NK-92 (cell line): ENCODE data around the gene FFAR4.
"Not testable (repeated sequence)": the region's sequence is repeated elsewhere in the genome, so short reads cannot be mapped to it uniquely, and the experiment has no call there.

ENCODE experiments used
- DNase-seq: peaks from one replicate; lab custom pipeline; 2025; ENCODE audit not compliant: unreplicated experiment; lab: John Stamatoyannopoulos, UW

The FFAR4 gene

DNA sequence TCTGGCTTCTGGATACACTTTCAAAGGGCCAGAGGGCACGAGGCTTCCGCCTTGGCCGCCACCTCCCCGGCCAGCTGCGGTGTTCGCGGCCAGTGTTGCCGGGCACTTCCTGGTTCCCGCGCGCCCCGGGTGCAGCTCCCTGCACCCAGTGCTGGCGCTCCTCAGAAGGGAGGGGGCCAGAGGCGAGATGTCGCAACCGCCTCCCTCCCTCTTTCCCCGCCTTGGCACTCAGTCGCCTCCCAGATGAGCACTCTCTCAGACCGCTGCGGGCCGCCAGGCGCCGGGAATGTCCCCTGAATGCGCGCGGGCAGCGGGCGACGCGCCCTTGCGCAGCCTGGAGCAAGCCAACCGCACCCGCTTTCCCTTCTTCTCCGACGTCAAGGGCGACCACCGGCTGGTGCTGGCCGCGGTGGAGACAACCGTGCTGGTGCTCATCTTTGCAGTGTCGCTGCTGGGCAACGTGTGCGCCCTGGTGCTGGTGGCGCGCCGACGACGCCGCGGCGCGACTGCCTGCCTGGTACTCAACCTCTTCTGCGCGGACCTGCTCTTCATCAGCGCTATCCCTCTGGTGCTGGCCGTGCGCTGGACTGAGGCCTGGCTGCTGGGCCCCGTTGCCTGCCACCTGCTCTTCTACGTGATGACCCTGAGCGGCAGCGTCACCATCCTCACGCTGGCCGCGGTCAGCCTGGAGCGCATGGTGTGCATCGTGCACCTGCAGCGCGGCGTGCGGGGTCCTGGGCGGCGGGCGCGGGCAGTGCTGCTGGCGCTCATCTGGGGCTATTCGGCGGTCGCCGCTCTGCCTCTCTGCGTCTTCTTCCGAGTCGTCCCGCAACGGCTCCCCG, at the start of gene FFAR4:
Gene FFAR4 (plus strand): TSS at position 231 of the 842 bp plus-strand sequence. CDS start 56 bp downstream, at position 287.
- no peak for DNase-seq

DNA sequence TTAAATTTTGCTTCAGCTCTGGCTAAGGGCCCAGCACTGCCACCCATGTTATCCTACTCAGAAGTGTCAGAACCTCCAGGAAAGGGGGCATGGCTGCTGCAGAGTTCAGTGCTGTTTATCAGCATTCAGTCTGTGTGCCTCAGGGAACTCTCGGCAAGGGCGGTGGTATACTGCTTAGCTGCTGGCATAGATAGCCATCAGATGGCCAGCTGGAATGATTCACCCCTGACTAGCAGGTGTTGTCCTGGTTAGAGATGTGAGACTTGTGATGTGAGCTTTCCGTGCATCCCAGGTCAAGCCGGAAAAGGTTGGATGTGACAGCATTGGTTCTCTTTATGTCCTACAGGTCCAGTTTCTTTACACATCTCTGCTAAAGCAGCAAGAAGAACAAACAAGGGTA, 47.9 kb upstream of the FFAR4 start:
- DNase-seq, result no peak

DNA sequence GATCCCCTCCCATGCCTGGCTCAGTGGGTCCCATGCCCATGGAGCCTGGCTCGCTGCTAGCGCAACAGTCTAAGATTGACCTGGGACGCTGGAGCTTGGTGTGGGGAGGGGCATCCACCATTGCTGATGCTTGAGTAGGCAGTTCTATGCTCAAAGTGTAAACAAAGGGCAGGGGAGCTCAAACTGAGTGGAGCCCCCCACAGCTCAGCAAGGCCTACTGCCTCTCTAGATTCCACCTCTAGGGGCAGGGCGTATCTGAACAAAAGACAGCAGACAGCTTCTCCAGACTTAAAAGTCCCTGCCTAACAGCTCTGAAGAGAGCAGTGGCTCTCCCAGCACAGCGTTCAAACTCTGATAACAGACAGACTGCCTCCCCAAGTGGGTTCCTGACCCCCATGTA, 31.2 kb upstream of the FFAR4 start:
- no peak for DNase-seq

DNA sequence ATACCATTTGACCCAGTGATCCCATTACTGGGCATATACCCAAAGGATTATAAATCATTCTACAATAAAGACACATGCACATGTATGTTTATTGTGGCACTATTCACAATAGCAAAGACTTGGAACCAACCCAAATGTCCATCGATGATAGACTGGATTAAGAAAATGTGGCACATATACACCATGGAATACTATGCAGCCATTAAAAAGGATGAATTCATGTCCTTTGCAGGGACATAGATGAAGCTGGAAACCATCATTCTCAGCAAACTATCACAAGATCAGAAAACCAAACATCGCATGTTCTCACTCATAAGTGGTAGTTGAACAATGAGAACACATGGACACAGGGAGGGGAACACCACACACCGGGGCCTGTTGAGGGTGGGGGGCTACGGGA, 25.6 kb upstream of the FFAR4 start:
- DNase-seq, result not testable (repeated sequence)

DNA sequence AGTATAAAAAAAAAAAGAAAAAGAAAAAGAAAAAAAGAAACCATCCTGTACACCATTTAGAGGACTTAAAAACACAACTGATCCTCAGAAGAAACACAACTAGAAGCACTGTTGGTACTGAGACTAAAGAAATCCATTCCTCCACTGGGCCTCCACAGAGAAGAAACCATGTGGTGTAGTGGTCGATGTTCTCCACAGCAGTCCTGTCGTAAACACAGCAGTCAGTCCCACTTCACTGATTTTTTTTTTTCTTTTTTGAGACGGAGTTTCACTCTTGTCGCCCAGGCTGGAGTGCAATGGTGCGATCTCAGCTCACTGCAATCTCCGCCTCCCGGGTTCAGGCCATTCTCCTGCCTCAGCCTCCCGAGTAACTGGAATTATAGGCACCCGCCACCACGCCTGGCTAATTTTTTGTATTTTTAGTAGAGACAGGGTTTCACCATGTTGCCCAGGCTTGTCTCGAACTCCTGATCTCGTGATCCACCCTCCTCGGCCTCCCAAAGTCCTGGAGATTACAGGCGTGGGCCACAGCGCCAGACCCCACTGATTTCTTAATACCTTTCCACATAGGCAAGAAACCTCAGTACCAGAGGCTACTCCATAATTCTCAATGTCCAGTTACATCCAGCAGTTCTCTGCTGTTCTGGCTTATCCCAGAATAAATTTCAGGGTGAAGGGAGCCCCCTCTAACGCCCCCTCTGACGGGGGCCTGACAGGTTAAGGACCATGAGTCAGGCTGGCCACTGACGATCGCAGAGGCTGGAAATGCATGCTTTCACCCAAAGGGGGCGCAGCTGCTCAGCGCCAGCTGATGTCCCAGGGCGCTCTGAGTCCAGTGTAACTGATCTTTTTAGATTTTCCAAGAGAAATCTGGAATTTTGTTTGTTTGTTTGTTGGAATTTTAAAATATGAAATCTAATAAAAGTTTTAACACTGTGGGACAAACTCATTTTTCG, 24.8 kb upstream of the FFAR4 start:
- no peak for DNase-seq

DNA sequence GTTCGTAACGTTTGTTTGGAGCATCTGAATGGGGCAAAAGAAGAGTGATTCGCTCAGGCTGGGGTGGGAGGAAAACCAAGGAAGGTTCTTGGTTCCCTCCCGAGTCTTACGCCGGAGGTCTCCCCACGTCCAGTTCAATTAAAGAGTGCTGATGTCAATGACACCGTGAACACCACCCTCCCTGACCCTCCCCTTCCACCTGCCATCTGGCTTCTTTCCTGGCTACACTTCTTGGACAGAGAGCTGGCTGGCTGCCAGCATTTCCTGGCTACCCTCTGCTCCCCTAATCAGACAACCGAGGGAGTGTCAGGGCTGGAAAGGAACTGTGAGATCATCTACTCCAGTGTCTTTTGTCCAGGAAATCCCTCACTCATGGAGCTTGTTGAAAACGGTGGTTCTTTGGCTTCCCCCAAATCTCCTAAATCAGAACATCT, 24.1 kb upstream of the FFAR4 start:
- DNase-seq, result no peak

DNA sequence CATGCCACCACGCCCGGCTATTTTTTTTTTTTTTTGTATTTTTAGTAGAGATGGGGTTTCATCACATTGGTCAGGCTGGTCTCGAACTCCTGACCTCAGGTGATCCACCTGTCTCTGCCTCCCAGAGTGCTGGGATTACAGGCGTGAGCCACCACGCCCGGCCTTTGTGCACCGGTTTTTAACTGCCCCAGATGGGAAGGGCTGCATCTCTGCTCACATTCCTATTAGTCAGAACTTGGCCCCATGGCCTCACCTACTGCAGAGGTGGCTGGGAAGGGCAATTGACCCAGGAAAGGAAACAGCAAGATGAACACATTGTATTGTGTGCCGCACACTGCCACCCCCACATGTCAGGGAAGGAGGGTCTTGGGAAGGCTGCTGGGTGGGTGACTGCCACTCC, 19.5 kb upstream of the FFAR4 start:
- DNase-seq, result not testable (repeated sequence)

DNA sequence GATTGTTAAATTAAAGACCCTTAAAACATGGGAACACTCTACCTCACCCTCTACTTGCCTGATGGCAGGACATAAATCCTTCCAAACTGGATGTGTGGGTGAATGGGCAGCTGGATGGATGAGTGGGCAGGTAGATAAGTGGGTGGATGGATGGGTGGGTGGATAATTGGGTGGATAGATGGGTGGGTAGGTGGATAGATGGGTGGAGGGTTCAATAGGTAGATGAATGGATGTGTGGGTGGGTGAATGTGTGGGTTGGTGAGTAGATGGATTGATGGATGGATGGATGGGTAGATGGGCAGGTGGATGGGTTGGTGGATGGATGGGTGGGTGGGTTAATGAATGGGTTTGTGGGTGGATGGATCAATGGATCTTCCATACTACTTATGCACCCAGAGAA, 18.9 kb upstream of the FFAR4 start:
- DNase-seq, result no peak

DNA sequence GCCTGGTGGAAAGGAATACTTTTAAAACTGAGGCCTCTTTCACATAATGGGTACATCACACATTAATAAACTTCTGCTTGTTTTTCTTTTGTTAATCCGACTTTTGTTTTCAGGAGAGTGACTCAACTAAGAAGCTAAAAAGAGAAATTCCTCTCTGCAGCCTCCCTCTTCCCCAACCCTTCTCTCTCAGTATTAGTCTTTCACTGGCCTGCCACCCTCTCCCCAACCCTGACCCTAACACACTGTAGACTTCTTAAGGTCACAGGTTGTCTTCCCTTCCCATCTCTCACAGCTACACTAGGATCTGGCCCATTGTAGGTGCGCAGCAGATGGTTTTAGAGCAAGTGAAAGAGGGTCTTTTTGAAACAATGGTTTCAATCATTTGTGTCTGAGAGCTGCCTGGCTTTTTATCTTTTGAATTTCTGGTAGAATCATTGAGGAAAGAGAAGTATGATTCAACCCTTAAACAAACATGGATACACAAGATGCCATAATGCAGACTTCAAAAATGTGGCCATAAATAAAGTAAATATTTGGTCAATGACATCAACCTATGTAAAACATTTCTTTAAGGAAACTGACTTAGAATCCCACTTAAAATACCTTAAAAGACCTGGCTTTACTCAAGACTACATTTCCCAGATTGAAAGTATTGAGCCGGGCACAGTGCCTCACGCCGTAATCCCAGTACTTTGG, 17.9 kb upstream of the FFAR4 start:
- DNase-seq, result no peak

DNA sequence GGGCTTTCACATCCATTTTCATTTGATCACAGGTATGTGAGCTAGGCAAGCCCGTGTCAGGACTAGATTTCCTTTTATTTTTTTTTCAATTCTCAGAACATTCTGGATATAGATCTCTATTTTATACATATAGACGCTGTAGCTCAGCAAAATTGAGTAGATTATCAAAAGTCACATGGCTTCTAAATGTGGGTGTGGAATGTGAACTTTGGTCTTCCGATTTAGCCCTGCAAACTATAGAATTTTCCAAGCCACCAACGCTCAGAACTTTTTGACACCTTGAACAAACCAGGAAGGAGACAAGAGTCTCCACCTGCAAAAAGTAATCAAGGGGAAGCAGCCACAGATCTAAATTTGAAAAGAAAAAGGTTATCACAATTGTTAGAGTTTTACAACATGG, 15.9 kb upstream of the FFAR4 start:
- no peak for DNase-seq

DNA sequence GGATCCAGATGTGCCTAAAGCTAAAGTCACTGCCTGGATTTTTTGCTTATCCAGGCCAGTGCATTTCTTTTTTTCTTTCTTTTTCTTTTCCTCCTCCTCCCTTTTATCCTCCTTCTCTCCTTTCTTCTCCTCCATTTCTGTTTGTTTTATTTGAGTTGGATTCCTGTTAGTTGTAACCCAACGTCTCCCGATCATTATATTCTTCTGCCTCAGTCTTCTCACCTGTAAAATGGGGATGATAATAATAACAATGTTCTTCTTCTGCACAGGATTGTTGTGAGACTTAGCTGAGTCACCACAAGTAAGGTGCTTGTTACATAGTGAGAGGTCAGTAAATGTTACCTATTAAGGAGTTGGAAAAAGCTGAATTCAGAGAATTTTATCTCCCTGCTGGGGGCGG, 13.7 kb upstream of the FFAR4 start:
- DNase-seq, result no peak

DNA sequence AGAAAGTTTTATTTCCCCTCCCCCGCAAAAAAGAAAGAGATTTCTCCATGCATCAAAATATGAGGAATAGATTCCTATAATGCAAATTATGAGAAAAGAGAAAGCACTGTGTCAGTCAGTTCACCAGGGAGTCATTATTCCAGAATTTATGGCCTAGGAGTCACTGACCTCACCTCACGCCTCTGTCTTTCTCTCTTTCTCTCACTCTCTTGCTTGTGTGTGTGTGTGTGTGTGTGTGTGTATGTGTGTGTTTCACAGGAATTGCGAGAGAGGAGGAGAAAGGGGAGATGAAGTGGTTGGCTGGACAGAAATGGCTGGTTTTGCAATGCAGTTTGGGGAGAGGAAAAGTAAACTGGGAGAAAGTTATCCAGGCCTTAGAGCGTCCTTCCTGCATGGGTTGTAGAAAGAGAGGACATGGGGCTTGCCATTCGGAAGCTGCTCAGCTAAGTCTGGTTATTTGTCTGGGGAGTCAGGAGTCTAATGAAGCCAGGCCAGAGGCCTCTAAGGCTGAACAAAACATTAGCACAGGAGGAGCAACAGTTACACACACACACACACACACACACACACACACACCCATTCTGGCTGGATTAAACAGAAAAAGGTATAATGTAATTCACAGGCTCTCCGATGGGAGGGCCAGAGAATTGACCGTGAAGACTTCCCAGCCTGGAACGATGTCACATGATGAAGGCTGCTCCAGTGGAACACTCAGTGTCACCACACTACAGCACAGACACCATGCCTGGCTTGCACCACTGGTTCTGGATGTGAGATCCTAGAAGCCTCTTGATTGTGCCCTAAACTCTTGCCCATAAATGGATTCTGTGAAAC, 12.8 kb upstream of the FFAR4 start:
- DNase-seq, result no peak

DNA sequence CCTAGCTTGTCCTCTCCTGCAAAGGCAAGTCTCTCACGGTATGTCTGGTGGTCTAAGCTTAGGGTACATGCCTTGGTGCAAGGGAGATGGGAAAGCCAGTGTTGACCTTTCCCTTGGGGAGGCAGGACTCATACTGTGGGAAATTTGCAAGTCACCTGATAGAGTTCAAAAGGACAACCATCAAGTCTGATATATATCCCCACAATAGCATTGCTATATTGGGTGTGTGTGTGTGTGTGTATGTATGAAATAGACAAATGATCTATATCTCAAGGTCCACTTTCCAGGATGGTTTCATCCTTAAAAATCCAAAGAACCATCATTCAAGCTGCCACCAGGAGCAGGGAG, 12.2 kb upstream of the FFAR4 start:
- DNase-seq, result no peak

DNA sequence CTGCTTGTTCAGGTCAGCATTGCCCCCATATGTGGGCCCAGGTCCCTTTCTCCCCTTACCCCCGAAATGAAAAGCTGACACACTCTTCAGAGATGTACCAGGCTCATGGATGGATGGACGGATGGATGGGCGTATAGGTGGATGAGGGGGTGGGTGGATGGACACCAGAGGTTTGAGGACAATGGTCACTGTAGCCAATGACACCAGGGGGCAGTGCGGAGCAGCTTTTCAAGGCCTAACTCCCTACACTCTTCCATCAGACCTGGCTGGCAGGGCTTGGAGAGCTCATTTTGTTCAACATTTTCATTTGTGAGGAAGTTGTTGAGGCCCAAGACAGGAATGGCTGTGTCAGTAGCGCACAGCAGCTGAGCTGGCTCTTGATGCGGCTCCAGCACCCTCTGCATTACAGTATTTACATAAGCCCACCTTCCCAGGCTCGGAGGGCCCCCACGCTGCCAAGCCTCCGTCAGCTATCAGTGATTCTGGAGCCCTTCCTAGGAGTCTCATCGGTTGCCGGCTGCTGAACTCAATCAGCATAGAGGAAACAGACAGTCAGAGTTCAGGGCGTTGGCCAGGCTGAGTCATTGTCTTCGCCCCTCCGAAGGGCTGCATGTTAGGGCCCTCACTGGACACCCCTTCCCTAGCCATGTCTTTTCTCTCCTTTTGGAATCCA, 11.6 kb upstream of the FFAR4 start:
- DNase-seq, result no peak

DNA sequence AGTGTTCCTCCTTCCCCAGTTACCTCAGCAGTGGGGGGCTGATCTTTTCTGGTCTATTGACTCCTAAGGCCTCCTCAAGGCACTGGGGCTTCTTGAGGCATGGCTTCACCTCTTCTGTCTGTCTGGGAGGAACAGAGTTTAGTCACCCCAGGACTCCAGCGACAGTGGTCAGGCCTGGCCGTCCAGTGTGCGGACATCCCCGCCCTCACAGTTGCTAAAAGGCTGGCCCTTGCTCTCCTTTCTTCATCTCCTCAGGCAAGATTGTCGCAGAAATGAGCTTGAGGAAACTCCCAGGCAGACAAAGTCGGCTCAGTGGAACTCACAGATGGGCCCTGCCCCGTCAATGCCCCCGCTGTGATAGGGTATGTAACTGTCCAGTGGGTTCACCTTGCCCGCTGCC, 7.0 kb upstream of the FFAR4 start:
- no peak for DNase-seq

DNA sequence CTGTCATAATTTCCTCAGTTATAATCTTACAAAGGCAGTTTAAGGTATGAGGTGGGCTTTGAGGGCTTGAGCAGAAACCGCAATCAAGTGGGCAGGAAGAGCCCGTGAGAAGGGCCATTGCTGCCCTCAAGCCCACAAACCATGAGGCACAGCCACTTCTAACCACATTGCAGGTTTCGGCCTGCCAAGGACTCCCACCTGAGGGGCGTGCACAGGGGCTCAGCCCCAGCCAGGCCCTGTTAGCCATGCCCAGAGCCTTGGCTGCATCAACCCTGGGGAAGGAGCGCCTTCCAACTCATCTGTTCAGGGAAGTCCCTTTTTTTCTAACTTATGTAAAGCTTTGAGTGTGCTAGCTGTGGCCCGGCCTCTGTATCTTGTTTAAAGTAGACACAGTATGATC, 5.9 kb upstream of the FFAR4 start:
- DNase-seq, result no peak

DNA sequence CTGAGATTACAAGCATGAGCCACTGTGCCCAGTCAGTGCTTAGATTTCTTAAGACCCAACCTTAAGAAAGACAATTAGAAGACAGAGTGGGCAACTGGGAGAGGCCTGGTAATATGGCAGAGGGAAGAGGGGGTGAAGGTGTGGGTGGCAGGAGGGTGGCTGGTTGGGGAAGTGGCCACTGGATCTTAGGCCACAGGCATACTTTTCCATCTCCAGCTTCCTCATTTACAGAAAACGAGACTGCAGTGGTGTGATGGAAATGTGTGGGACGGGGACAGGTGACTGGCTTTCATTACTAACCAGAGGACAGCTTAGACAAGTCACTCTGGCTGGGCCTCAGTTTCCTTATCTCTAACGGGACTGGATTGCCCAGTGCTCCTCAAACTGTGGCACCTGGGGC, 1.0 kb upstream of the FFAR4 start:
- DNase-seq, result no peak

DNA sequence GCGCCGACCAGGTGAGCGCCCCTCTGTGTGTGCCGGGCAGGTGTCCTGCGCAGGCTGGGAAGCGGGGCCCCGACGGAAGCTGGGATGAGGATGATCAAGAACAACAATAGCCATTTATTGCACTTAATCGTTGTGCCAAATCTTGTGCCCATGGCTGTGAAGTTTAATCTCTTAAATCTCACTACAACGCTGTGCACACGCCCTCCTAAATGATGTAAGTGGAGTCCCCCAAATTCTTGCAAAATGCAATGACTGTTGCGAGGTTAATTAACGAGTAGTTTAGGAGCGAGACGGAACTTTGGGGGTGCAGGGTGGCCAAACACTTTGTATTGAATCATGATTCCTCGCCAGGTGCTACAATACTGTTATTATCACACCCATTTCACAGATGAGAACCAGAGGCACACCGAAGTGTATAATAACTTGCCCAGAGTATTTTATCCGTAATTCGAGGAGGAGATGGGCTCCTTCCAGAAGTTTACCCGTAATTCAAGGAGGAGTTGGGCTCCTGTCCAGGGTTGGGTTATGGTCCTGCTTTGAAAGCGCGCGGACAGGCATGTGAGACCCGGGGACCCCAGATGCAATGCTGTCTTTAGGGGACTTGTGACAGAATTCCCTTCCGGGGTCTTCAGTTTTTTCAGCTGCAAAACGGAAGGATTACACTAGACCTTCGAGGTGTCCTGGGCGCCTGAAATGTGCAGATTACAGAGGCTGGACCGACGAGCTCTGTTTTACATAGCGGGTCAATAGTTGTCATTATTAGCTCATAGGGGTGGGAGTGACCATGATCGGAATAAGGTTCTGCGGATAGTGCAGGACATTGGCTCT, 1.0 kb downstream of the FFAR4 start:
- no peak for DNase-seq

DNA sequence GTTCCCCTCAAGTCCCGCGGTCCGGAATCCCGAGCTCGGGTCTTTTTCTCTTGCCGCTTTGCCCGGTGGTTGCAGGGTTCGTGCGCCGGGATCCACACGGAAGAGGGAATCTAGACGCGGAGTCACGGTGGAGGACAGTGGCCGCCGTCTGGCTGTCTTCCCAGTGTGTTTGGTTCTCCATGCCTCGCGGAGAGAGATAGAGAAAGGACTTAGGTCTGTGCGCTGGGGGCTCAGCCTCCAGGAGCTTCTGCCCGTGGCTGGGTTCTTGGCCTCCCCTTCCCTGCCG, 1.6 kb downstream of the FFAR4 start:
- no peak for DNase-seq
